ENCODE data around the gene USP36. TPM values are rescaled to one million over a fixed set of nuclear protein-coding genes. Genes with fewer than 3 reads are reported as not detected.
A peak's percentile ranks its signal among the peaks of the same experiment; 100 is the strongest.

USP36 gene
- polyA plus RNA-seq, 3 donors: 4.4 to 30.0 (median 6.1) TPM

DNA sequence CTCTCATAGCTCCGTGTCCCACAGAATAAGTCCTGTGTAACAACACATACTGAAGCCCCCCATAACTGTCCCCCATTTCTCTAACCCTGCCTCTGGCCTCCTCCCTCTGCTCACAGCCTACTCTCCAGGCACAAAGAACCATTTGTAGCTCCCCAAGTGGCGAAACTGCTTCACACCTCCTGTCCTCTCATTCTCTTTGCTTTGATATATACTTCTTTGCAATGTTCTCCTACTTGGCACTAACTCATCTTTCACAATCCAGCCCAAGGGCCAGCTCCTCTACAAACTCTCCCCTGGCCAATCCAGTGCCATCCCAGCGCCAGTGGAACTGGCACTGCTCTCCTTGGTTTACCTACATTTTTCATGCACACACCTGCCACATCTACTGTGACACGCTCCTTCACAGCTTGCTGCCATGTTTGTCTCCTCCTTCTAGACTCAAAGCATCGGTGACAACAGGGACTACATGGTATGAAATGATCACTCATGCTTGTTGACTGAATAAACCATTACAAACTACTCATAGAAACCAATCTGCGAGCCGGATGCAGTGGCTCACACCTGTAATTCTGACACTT is 71.3 kb downstream of the USP36 start:
- Histone ChIP-seq H3K4me1 (ENCODE audit: control insufficient read depth in 1 of 2, insufficient read depth in 2 of 2, low read length in 2 of 2) (peaks cover 54 to 74% of the 10 kb centered on the region in 2 donors), H2AFZ (ENCODE audit: insufficient read depth, low read depth, low read length, poor library complexity, severe bottlenecking) (no peak overlapping the region), H3K9ac (ENCODE audit: insufficient read depth, low read length, poor library complexity, severe bottlenecking) (no peak overlapping the region), H3K9me3 (replicated peaks in 1 of 2; ENCODE audit: control insufficient read depth in 1 of 2, insufficient read depth in 1 of 2, low read length in 2 of 2) (no peaks in the 10 kb centered on the region), H3K4me3 (replicated peaks in 1 of 3; ENCODE audit: low read depth in 2 of 3, low read length in 3 of 3) (no peak overlapping the region), H3K36me3 (replicated peaks in 1 of 2; ENCODE audit: control insufficient read depth in 1 of 2, insufficient read depth in 2 of 2, low read length in 2 of 2) (peaks cover 0 to 10% of the 10 kb centered on the region in 2 donors), H4K20me1 (ENCODE audit: insufficient read depth, low read length) (peaks cover 99% of the 10 kb centered on the region), H3K79me2 (ENCODE audit: insufficient read depth, low read length) (peaks cover 100% of the 10 kb centered on the region), H3K4me2 (replicated peaks; ENCODE audit: extremely low read depth, low read length, poor library complexity, severe bottlenecking) (no peak overlapping the region), H3K27ac (ENCODE audit: low read depth in 1 of 2, low read length in 2 of 2) (no peak overlapping the region), H3K27me3 (ENCODE audit: control insufficient read depth in 2 of 2, insufficient read depth in 2 of 2, low read length in 2 of 2) (no peaks in the 10 kb centered on the region)
- intact Hi-C loops (cut with micrococcal nuclease): no loop called here
- H3K9me3 Mint-ChIP-seq: no peaks in the 10 kb centered on the region
- no peak for DNase-seq
- peaks cover 14 to 16% of the 10 kb centered on the region in 2 donors for H3K36me3 Mint-ChIP-seq
- WGBS (ENCODE audit: insufficient coverage): 97% methylated on average over 7 of the region's 7 CpGs
- peaks cover 38% of the 10 kb centered on the region for H3K4me1 Mint-ChIP-seq
- H3K4me3 Mint-ChIP-seq: no peak overlapping the region
- TF ChIP-seq, protein P1, sequence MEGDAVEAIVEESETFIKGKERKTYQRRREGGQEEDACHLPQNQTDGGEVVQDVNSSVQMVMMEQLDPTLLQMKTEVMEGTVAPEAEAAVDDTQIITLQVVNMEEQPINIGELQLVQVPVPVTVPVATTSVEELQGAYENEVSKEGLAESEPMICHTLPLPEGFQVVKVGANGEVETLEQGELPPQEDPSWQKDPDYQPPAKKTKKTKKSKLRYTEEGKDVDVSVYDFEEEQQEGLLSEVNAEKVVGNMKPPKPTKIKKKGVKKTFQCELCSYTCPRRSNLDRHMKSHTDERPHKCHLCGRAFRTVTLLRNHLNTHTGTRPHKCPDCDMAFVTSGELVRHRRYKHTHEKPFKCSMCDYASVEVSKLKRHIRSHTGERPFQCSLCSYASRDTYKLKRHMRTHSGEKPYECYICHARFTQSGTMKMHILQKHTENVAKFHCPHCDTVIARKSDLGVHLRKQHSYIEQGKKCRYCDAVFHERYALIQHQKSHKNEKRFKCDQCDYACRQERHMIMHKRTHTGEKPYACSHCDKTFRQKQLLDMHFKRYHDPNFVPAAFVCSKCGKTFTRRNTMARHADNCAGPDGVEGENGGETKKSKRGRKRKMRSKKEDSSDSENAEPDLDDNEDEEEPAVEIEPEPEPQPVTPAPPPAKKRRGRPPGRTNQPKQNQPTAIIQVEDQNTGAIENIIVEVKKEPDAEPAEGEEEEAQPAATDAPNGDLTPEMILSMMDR (IDR thresholded peaks at IDR 0.05): no peak
- H3K27me3 Mint-ChIP-seq (ENCODE audit: low read depth in 3 of 3): no peaks in the 10 kb centered on the region
- no peak overlapping the region for H3K27ac Mint-ChIP-seq

GRCh38 chr17:78767806-78768205 is 72.8 kb downstream of the USP36 start:
- 75% methylated on average over 2 of the region's 4 CpGs for WGBS (ENCODE audit: insufficient coverage)
- H3K4me3 ChIP-seq (replicated peaks in 1 of 3; ENCODE audit: low read depth in 2 of 3, low read length in 3 of 3): no peak overlapping the region
- H3K36me3 Mint-ChIP-seq: peaks cover 12 to 13% of the 10 kb centered on the region in 2 donors
- no peak for DNase-seq
- no peak overlapping the region for H3K4me3 Mint-ChIP-seq
- peaks cover 0 to 2% (median 0%) of the 10 kb centered on the region in 7 donors for H3K9me3 Mint-ChIP-seq
- peaks cover 42 to 59% of the 10 kb centered on the region in 2 donors for H3K4me1 ChIP-seq (ENCODE audit: control insufficient read depth in 1 of 2, insufficient read depth in 2 of 2, low read length in 2 of 2)
- no peaks in the 10 kb centered on the region for H3K27me3 Mint-ChIP-seq (ENCODE audit: low read depth in 3 of 3)
- peaks cover 100% of the 10 kb centered on the region for H3K79me2 ChIP-seq (ENCODE audit: insufficient read depth, low read length)
- H3K27me3 ChIP-seq (ENCODE audit: control insufficient read depth in 2 of 2, insufficient read depth in 2 of 2, low read length in 2 of 2): no peaks in the 10 kb centered on the region
- H3K4me2 ChIP-seq (replicated peaks; ENCODE audit: extremely low read depth, low read length, poor library complexity, severe bottlenecking): no peak overlapping the region
- no peak overlapping the region for H2AFZ ChIP-seq (ENCODE audit: insufficient read depth, low read depth, low read length, poor library complexity, severe bottlenecking)
- H4K20me1 ChIP-seq (ENCODE audit: insufficient read depth, low read length): peaks cover 100% of the 10 kb centered on the region
- intact Hi-C loops (cut with micrococcal nuclease): loop anchor here in 1 of 2 donors (1.0 kb wide), 1 partner anchor 9 kb away; no protein-coding TSS in a partner anchor
- TF ChIP-seq, protein P1 (IDR thresholded peaks at IDR 0.05): no peak
- H3K9ac ChIP-seq (ENCODE audit: insufficient read depth, low read length, poor library complexity, severe bottlenecking): no peak overlapping the region
- peaks cover 0 to 10% of the 10 kb centered on the region in 2 donors for H3K36me3 ChIP-seq (replicated peaks in 1 of 2; ENCODE audit: control insufficient read depth in 1 of 2, insufficient read depth in 2 of 2, low read length in 2 of 2)
- peaks cover 34% of the 10 kb centered on the region for H3K4me1 Mint-ChIP-seq
- H3K27ac ChIP-seq (ENCODE audit: low read depth in 1 of 2, low read length in 2 of 2): peak overlapping the region in 1 of 2 donors; percentile 29
- no peak overlapping the region for H3K27ac Mint-ChIP-seq
- H3K9me3 ChIP-seq (replicated peaks in 1 of 2; ENCODE audit: control insufficient read depth in 1 of 2, insufficient read depth in 1 of 2, low read length in 2 of 2): no peaks in the 10 kb centered on the region

Measured in CD14-positive monocyte (primary cell).